ENCODE data around the gene LAMC2.

LAMC2 gene

GRCh38 chr1:183214021-183214970 lies 28.2 kb downstream of the LAMC2 start:
- DNase-seq (ENCODE audit: low read depth), result no peak

DNA sequence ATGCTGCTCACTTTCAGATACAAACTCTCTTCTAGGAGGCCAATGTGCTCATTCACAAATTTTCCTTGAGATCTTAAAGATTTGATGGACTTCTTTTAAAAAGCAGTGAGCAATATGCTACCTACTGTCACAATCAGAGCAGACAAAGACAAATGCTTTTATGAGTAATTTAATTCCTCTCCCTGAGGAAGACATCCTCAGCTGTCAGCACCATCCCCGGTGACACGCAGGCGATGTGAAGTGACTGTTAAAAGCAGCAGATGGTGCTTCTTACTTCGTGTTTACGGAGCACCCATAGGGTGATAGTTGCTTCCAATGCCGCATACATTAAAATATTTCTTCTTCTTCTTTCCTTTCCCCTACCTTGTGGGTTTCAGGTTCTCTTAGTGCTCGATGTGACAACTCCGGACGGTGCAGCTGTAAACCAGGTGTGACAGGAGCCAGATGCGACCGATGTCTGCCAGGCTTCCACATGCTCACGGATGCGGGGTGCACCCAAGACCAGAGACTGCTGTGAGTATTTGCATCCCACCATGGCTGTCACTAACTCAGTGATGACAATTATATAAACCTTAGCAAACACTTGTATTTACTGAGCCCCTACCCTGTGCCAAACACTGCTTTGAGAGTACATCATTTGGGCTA lies 29.1 kb downstream of the LAMC2 start:
- DNase-seq (ENCODE audit: low read depth), result no peak

- DNase-seq (ENCODE audit: low read depth), result no peak
Observed at GRCh38 chr1:183215936-183216335, 29.9 kb downstream of the LAMC2 start.

DNA sequence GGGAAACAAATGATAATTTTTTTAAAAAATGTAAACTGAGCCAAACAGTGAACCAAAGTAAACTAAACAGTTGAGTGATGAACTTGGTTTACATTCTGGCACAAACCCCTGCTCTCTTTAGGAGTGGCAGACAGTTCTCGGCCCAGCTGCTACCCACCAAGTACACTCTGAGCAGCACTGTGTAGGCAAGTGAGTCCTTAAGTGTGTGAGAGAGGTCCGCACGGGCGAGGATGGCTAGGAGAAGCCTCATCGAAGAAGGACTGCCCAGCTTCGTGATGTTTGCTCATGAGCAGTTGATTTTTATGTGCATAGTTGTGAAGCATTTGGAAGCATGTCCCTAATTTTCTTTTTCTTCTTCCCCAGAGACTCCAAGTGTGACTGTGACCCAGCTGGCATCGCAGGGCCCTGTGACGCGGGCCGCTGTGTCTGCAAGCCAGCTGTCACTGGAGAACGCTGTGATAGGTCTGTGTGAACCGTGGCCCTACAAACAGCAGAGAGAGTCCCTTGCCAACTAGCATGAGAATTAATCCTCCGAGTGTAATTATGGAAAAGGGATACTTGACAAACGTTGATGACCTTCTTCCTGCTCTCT lies 32.1 kb downstream of the LAMC2 start:
- DNase-seq (ENCODE audit: low read depth), result no peak

DNA sequence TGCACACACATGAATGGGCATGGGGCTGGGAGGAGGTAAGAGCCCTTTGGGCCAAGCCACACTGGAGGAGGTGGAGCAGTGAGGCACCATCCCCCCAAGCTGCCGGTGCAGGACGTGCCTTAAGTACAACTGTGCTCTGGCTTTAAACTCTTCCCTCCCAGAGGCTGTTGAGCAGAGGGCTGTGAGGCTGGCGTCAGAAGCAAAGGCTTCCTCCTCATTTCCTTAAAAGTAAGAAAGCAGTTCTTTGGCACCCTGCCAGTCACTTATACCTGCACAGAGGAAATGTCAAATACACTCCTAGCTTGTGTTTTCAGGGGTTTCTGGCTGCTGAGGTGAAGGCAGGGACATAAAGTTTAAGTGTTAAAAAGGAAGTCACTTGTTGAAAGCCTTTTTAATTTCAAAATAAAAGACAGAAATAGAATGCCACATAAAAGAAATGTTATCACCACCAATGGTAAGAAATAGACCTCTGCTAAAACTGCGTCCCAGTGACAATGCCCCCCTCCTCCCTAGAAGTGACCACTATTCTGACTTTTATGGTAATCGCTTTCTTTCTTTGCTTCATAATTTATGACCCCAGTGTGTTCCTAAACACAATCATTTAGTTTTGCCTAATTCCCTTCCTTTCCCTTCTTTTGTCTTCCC lies 33.0 kb downstream of the LAMC2 start:
- no peak for DNase-seq (ENCODE audit: low read depth)

GRCh38 chr1:183219616-183220009 lies 33.5 kb downstream of the LAMC2 start:
- DNase-seq (ENCODE audit: low read depth), result no peak

GRCh38 chr1:183222909-183223308 lies 36.8 kb downstream of the LAMC2 start:
- no peak for DNase-seq (ENCODE audit: low read depth)

DNA sequence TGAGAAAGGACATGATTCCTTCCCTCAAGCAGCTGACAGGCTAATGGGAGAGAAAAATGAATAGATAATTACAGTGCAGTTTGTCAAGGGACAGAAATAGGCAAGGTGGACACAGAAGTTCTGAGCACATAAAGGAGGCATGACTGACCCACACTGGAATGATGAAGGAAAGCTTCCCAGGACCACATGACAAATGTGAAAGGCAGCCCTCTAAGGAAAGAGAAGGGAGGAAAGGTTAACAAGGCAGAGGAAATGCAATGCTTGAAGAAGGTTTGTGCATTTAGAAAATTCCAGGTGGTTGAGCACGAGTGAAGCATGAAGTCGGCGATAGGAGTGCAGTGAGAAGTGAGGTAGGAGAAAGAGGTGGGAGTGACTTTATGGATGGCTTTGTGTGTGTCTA lies 37.4 kb downstream of the LAMC2 start:
- no peak for DNase-seq (ENCODE audit: low read depth)

- no peak for DNase-seq (ENCODE audit: low read depth)
Observed at GRCh38 chr1:183226361-183226760, 40.3 kb downstream of the LAMC2 start.

GRCh38 chr1:183226963-183227362 lies 40.9 kb downstream of the LAMC2 start:
- no peak for DNase-seq (ENCODE audit: low read depth)

DNA sequence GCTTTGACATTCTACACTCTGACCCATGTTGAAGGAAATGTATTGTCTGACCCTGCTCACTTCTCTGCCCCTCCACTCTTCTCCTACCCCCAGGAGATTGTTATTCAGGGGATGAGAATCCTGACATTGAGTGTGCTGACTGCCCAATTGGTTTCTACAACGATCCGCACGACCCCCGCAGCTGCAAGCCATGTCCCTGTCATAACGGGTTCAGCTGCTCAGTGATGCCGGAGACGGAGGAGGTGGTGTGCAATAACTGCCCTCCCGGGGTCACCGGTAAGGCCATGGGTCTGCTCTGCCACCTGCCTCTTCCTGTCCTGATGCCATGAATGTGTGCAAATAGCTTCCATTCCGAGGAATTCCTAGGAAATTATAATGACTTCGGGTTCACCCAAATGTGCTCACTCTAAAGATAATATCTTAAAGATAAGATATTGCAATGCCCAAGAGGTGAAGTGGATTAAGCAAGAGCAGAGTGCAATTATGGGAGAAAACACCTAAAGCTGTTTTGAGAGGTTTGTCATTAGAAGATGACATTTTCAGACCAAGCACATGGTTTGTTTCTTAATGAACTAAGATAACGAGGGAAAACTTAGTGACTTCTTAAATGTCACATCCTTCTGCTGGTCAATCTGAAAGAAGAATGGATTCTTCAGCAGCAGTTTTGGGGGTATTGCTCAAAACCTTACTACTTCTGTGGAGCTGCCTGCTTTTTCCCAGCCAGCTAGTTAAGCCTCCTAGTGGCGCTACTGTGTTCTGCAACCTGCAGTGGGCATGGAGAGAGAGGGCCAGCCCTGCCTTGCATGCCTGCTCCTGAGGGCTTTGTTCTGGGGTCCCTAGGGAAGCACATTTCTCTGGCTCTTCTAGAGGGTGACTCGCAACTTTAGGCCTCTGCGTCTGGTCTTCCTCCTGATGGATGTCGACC lies 41.6 kb downstream of the LAMC2 start:
- peak; percentile 11 for DNase-seq (ENCODE audit: low read depth)

DNA sequence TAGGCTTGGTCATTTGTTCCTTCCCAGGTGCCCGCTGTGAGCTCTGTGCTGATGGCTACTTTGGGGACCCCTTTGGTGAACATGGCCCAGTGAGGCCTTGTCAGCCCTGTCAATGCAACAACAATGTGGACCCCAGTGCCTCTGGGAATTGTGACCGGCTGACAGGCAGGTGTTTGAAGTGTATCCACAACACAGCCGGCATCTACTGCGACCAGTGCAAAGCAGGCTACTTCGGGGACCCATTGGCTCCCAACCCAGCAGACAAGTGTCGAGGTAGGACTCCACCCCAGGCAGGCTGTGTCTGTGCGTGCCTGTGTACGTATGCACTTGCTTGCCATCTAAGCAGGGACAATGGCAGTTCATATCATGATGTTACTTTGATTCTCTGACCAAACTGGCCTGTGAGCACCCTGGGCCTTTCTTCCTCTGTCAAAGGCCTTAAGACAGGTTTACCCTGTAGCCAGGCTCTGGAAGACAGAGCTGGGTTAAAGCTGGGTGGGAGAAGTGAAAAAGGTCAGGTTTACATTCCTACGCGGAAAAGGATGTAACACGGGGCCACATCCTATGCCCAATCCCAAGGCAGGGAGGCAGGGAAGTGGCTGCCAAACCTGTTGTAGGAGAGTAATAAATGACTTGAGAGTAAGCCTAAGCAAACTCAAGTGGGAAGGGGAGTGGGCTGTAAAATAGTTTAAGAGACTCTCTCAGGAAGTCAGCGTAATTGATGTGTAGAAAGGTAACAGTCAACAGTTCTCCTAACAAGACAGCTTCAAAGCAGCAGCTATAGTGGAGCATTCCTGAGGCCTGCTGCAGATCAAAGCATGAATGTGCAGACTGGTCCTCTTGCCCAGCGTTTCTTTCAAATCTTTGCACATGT lies 42.5 kb downstream of the LAMC2 start:
- no peak for DNase-seq (ENCODE audit: low read depth)

- DNase-seq (ENCODE audit: low read depth), result no peak
Observed at GRCh38 chr1:183230413-183230812, 44.3 kb downstream of the LAMC2 start.

- DNase-seq (ENCODE audit: low read depth), result no peak
Observed at GRCh38 chr1:183231545-183231944, 45.5 kb downstream of the LAMC2 start.

DNA sequence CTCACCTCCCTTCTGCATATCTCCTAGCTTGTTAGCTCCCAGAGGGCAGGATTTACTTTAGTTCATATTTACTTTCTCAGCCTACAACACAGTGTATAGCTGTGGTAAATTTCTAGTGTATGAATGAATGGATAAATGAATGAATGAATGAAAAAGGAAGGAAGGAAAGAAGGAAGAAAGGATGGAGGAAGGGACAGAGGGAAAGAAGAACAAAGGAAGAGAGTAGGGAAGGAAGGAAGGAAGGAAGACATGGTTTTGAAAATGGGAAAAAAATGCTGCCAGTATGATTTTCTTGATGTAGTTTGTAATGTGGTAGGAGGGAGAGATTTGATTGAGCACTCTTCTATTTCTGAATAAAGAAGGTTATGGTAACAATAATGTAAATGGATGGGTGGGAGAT lies 47.0 kb downstream of the LAMC2 start:
- DNase-seq (ENCODE audit: low read depth), result no peak

GRCh38 chr1:183234660-183235476 lies 48.8 kb downstream of the LAMC2 start:
- DNase-seq (ENCODE audit: low read depth), result no peak

- no peak for DNase-seq (ENCODE audit: low read depth)
Observed at GRCh38 chr1:183235503-183235902, 49.4 kb downstream of the LAMC2 start.

- no peak for DNase-seq (ENCODE audit: low read depth)
Observed at GRCh38 chr1:183236158-183236725, 50.2 kb downstream of the LAMC2 start.

- no peak for DNase-seq (ENCODE audit: low read depth)
Observed at GRCh38 chr1:183237046-183237445, 51.0 kb downstream of the LAMC2 start.

All from CMK (cell line).